H1 (cell line): Measurements from ENCODE around the gene COL27A1. TPM values are rescaled to one million over a fixed set of nuclear protein-coding genes. Genes with fewer than 3 reads are reported as not detected.

Source experiments
- CTCF ChIA-PET: fragments of 300-600 bp; sonication (Branson Sonifier 250); formaldehyde crosslinking; loops from one replicate; lab custom pipeline; 2021; ENCODE audit not compliant: partially characterized antibody; lab: Charles Lee
- POLR2A ChIA-PET: fragments of 300-600 bp; sonication (Branson Sonifier 250); formaldehyde crosslinking; loops from one replicate; lab custom pipeline; 2021; ENCODE audit warnings: inconsistent platforms; ENCODE audit not compliant: partially characterized antibody; lab: Charles Lee
- DNase-seq, 2 experiments: peaks; one replicate each; pipeline versions ENCODE4 v3.0.0 to v3.0.0-alpha.2; 2010 to 2022; ENCODE audit warnings: low spot score in 2 of 2, low read depth in 1 of 2, mixed read lengths in 1 of 2
- FAIRE-seq: peaks from 2 replicates; lab custom pipeline; 2011; peaks lifted over from hg19 to GRCh38; lab: Jason Lieb, UNC
- H2AFZ ChIP-seq: 2 replicates; pipeline ENCODE4 v1.8.1; 2012; ENCODE audit warnings: low read length, inconsistent platforms
- H2AK5ac ChIP-seq: 2 replicates; pipeline ENCODE4 v1.6.1; 2013; ENCODE audit warnings: low read depth, low read length
- H2BK120ac ChIP-seq: replicated peaks from 2 replicates; pipeline ENCODE3; 2013; ENCODE audit warnings: low read depth, low read length, inconsistent platforms
- H2BK12ac ChIP-seq: 2 replicates; pipeline ENCODE4 v1.6.1; 2013; ENCODE audit warnings: low read depth, low read length
- H2BK15ac ChIP-seq: 2 replicates; pipeline ENCODE4 v1.6.1; 2013; ENCODE audit warnings: low read length
- H2BK20ac ChIP-seq: 2 replicates; pipeline ENCODE4 v1.6.1; 2013; ENCODE audit warnings: low read length
- H2BK5ac ChIP-seq: 2 replicates; pipeline ENCODE4 v1.6.1; 2013; ENCODE audit warnings: low read depth, low read length
- H3K14ac ChIP-seq: 2 replicates; pipeline ENCODE4 v1.6.1; 2013; ENCODE audit warnings: inconsistent platforms; ENCODE audit not compliant: insufficient read length
- H3K18ac ChIP-seq: 2 replicates; pipeline ENCODE4 v1.6.1; 2013; ENCODE audit warnings: low read length; ENCODE audit errors: extremely low read depth
- H3K23ac ChIP-seq: 2 replicates; pipeline ENCODE4 v1.6.1; 2013; ENCODE audit warnings: inconsistent platforms; ENCODE audit not compliant: insufficient read length
- H3K23me2 ChIP-seq: 2 replicates; pipeline ENCODE4 v1.6.1; 2013; ENCODE audit warnings: low read depth, low read length
- H3K27ac ChIP-seq: 2 replicates; pipeline ENCODE4 v1.6.1; 2011; ENCODE audit warnings: low read depth, low read length, inconsistent platforms
- H3K27me3 ChIP-seq, 4 experiments: replicated peaks in 1 of 4; 1 replicate in 1 of 4; 2 replicates in 3 of 4; pipeline versions ENCODE4 v1.6.1 to v1.8.1; 2011 to 2013; ENCODE audit warnings: low read length in 3 of 4, mild to moderate bottlenecking in 3 of 4, inconsistent platforms in 2 of 4, mixed read lengths in 2 of 4, moderate library complexity in 1 of 4; ENCODE audit not compliant: control insufficient read depth in 3 of 4, insufficient read depth in 3 of 4; ENCODE audit errors: extremely low read depth in 1 of 4
- H3K36me3 ChIP-seq, 4 experiments: 2 replicates each; pipeline versions ENCODE4 v1.6.1 to v1.8.1; 2011 to 2013; ENCODE audit warnings: mild to moderate bottlenecking in 4 of 4, low read length in 3 of 4, moderate library complexity in 2 of 4, control low read depth in 1 of 4, inconsistent platforms in 1 of 4; ENCODE audit not compliant: insufficient read depth in 4 of 4, control insufficient read depth in 2 of 4
- H3K4ac ChIP-seq: replicated peaks from 2 replicates; pipeline ENCODE3; 2013; ENCODE audit warnings: low read length, low read depth, mixed read lengths, inconsistent platforms; ENCODE audit not compliant: insufficient read length
- H3K4me1 ChIP-seq, 4 experiments: replicated peaks in 1 of 4; 1 replicate in 1 of 4; 2 replicates in 3 of 4; pipeline versions ENCODE4 v1.6.1 to v1.8.1; 2011 to 2013; ENCODE audit warnings: low read length in 3 of 4, inconsistent platforms in 2 of 4, mixed read lengths in 1 of 4; ENCODE audit not compliant: insufficient read depth in 4 of 4, control insufficient read depth in 3 of 4
- H3K4me2 ChIP-seq, 2 experiments: 2 replicates each; pipeline versions ENCODE4 v1.6.1 to v1.8.1; 2011 to 2013; ENCODE audit warnings: low read depth in 2 of 2, low read length in 2 of 2, control low read depth in 1 of 2, inconsistent platforms in 1 of 2, mild to moderate bottlenecking in 1 of 2; ENCODE audit not compliant: insufficient read depth in 1 of 2
- H3K4me3 ChIP-seq, 4 experiments: fragments of 200-600, 300-600 bp in 1 of 4; sonication (generic), shearing (Covaris generic), sonication (Bioruptor Twin) in 1 of 4; 2 replicates each; pipeline versions ENCODE4 v1.5.1 to v1.8.1; 2011 to 2016; ENCODE audit warnings: low read length in 4 of 4, low read depth in 3 of 4, control low read depth in 2 of 4, inconsistent platforms in 2 of 4, mild to moderate bottlenecking in 2 of 4, mixed read lengths in 1 of 4, moderate library complexity in 1 of 4; ENCODE audit not compliant: insufficient read depth in 2 of 4; ENCODE audit errors: extremely low read depth in 1 of 4
- H3K56ac ChIP-seq: replicated peaks from 2 replicates; pipeline ENCODE3; 2013; ENCODE audit warnings: low read depth, mild to moderate bottlenecking, mixed read lengths, low read length, inconsistent platforms; ENCODE audit not compliant: insufficient read length
- H3K79me1 ChIP-seq: 2 replicates; pipeline ENCODE4 v1.6.1; 2013; ENCODE audit warnings: low read depth, low read length, control low read depth
- H3K79me2 ChIP-seq, 2 experiments: 2 replicates each; pipeline versions ENCODE4 v1.6.1 to v1.8.1; 2012 to 2013; ENCODE audit warnings: low read length in 2 of 2, mild to moderate bottlenecking in 2 of 2, inconsistent platforms in 1 of 2; ENCODE audit not compliant: insufficient read depth in 2 of 2, control insufficient read depth in 1 of 2
- H3K9ac ChIP-seq, 4 experiments: replicated peaks in 1 of 4; 1 replicate in 1 of 4; 2 replicates in 3 of 4; pipeline versions ENCODE4 v1.6.1 to v1.8.1; 2011 to 2013; ENCODE audit warnings: low read depth in 3 of 4, low read length in 3 of 4, control low read depth in 2 of 4, mild to moderate bottlenecking in 2 of 4, moderate library complexity in 2 of 4, inconsistent platforms in 1 of 4; ENCODE audit errors: extremely low read depth in 1 of 4
- H3K9me3 ChIP-seq, 2 experiments: 2 replicates each; pipeline versions ENCODE4 v1.6.1 to v1.8.1; 2012 to 2013; ENCODE audit warnings: mild to moderate bottlenecking in 2 of 2, moderate library complexity in 2 of 2, control low read depth in 1 of 2, inconsistent platforms in 1 of 2, low read depth in 1 of 2, low read length in 1 of 2, mixed read lengths in 1 of 2; ENCODE audit not compliant: insufficient read depth in 2 of 2
- H4K20me1 ChIP-seq, 2 experiments: replicated peaks in 1 of 2; 2 replicates each; pipeline versions ENCODE3 to v1.8.1; 2011 to 2013; ENCODE audit warnings: inconsistent platforms in 2 of 2, low read length in 2 of 2, mild to moderate bottlenecking in 1 of 2; ENCODE audit not compliant: insufficient read depth in 2 of 2, control insufficient read depth in 1 of 2
- H4K5ac ChIP-seq: 2 replicates; pipeline ENCODE4 v1.6.1; 2013; ENCODE audit warnings: low read length, low read depth, mixed read lengths, inconsistent platforms; ENCODE audit not compliant: insufficient read length
- H4K8ac ChIP-seq: 2 replicates; pipeline ENCODE4 v1.8.0; 2013; ENCODE audit warnings: mild to moderate bottlenecking, moderate library complexity, low read length, inconsistent platforms; ENCODE audit not compliant: insufficient read depth; ENCODE audit errors: extremely low read depth
- H4K91ac ChIP-seq: replicated peaks from 2 replicates; pipeline ENCODE3; 2013; ENCODE audit warnings: low read length, mixed read lengths, inconsistent platforms; ENCODE audit not compliant: insufficient read length
- CHD1 ChIP-seq: IDR thresholded peaks from 2 replicates; pipeline ENCODE4 v1.6.1; 2012; ENCODE audit warnings: low read depth, low read length, improper control_type of control experiment
- GABPA ChIP-seq: IDR thresholded peaks from 2 replicates; pipeline ENCODE4 v1.6.1; 2011; ENCODE audit warnings: mild to moderate bottlenecking, low read length, moderate library complexity, borderline replicate concordance; ENCODE audit not compliant: insufficient read depth
- MAFK ChIP-seq: IDR thresholded peaks from 2 replicates; pipeline ENCODE4 v1.6.1; 2012; ENCODE audit warnings: low read depth, mild to moderate bottlenecking, improper control_type of control experiment, low read length
- NRF1 ChIP-seq: IDR thresholded peaks from 2 replicates; pipeline ENCODE4 v1.6.1; 2011; ENCODE audit warnings: mild to moderate bottlenecking, low read depth, low read length, improper control_type of control experiment
- SIN3A ChIP-seq, 2 experiments: IDR thresholded peaks in 1 of 2; conservative IDR thresholded peaks in 1 of 2; 2 replicates each; pipeline ENCODE4 v1.6.1; 2011 to 2012; ENCODE audit warnings: low read length in 2 of 2, improper control_type of control experiment in 1 of 2, low read depth in 1 of 2, mild to moderate bottlenecking in 1 of 2
- YY1 ChIP-seq: IDR thresholded peaks from 2 replicates; pipeline ENCODE4 v1.6.1; 2011; ENCODE audit warnings: low read depth, mild to moderate bottlenecking, low read length
- WGBS, 2 experiments: shearing (Covaris generic) in 1 of 2; methylation state at CpG; one replicate each; pipeline versions ENCODE4 v1.1.6 to v1.1.7; 2013 to 2015; ENCODE audit warnings: low lambda C conversion rate in 2 of 2, mixed read lengths in 2 of 2, inconsistent platforms in 1 of 2, low coverage in 1 of 2, missing lambda C conversion rate in 1 of 2; ENCODE audit not compliant: insufficient replicate concordance in 2 of 2, insufficient coverage in 1 of 2, insufficient read length in 1 of 2; ENCODE audit errors: extremely low coverage in 1 of 2, missing lambda C conversion rate in 1 of 2; 5-methylcytosine and 5-hydroxymethylcytosine counted together
- polyA plus RNA-seq, 7 experiments: library from polyadenylated mRNA; depleted of rRNA in 3 of 7; stranded (reverse) in 5 of 7; unstranded in 2 of 7; fragments of >200 nt in 5 of 7; fragments of 200-250 nt in 2 of 7; gene quantifications; 1 replicate in 5 of 7; 2 replicates in 1 of 7; 4 replicates in 1 of 7; pipeline versions ENCODE4 v1.2.1 to v1.2.3, GENCODE V29; 2011 to 2013; ENCODE audit warnings: missing spikeins in 2 of 7, mixed read lengths in 2 of 7
- total RNA-seq: library from RNA; stranded (reverse); fragmentation: NEBNext Ultra II Directional; extraction: Animal tissue kit (Norgen Biotek cat#: 25700); gene quantifications from 2 replicates; pipeline ENCODE4 v1.2.1, GENCODE V29; 2021
- TF ChIP-seq, protein P1 (sequence below), 3 experiments: IDR thresholded peaks; 1 replicate in 2 of 3; 2 replicates in 1 of 3; pipeline versions ENCODE4 v1.5.1 to v1.6.1; 2011; ENCODE audit warnings: low read length in 3 of 3, mild to moderate bottlenecking in 3 of 3, inconsistent platforms in 2 of 3, low read depth in 1 of 3, moderate library complexity in 1 of 3; ENCODE audit not compliant: insufficient read depth in 1 of 3; ENCODE audit errors: control extremely low read depth in 1 of 3
- TF ChIP-seq, protein P2 (sequence below): IDR thresholded peaks from 2 replicates; pipeline ENCODE4 v1.6.1; 2011; ENCODE audit warnings: low read length, improper control_type of control experiment

The COL27A1 gene
- total and polyA plus RNA-seq, 2 of the 8 experiments (the other 6 are each of a cell fraction or from before 2014, with no cell fraction given), result 15.1 to 22.8 TPM

DNA sequence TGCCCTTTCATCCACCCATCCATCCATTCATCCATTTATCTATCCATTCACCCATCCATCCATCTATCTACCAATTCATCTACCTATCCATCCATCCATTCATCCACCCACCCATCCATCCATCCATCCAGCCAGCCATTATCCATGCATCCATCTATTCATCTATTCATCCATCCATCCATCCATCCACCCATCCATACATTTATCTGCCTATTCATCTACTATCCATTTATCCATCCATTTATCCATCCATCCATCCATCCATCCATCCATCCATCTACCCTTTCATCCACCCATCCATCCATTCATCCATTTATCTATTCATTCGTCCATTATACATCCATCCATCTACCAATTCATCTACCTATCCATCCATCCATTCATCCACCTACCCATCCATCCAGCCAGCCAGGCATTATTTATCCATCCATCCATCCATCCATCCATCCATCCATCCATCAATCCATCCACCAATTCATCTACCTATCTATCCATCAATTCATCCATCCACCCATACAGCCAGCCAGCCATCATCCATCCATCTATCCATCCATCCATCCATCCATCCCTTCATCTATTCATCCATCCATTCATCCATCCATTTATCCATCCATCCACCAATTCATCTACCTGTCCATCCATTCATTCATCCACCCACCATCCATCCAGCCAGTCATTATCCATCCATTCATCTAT, 10.2 kb downstream of the COL27A1 start:
- H3K79me2 ChIP-seq, result peaks cover 0 to 3% of the 10 kb centered on the region in 2 experiments; a peak in 1 of 4 replicates
- peaks cover 0 to 8% (median 0%) of the 10 kb centered on the region in 4 experiments; a peak in 3 of 8 replicates for H3K36me3 ChIP-seq
- no peak overlapping the region for H2AK5ac ChIP-seq
- H4K5ac ChIP-seq, result no peak overlapping the region
- FAIRE-seq (no peak), DNase-seq (no peak)
- H3K27ac ChIP-seq, result no peak overlapping the region
- no peak overlapping the region for H2AFZ ChIP-seq
- no peak overlapping the region for H3K4me2 ChIP-seq
- no peak overlapping the region for H2BK15ac ChIP-seq
- peaks cover 14% of the 10 kb centered on the region; the same call in 1 of the 2 replicates for H3K23me2 ChIP-seq
- peak overlapping the region; percentile 78 for H3K56ac ChIP-seq
- no peak overlapping the region for H3K23ac ChIP-seq
- H4K91ac ChIP-seq, result no peak overlapping the region
- CTCF ChIA-PET, result interaction anchor here (1.1 to 1.8 kb wide), 3 partner anchors 9 to 126 kb away, joined by 3 to 6 read pairs (median 6); no protein-coding TSS in a partner anchor
- no peaks in the 10 kb centered on the region for H3K9me3 ChIP-seq
- POLR2A ChIA-PET, result no interaction called here
- WGBS, 2 experiments, result 69 to 100% methylated on average over 1 of the region's 1 CpG
- H3K4ac ChIP-seq, result no peak overlapping the region
- no peak overlapping the region for H3K18ac ChIP-seq
- H2BK12ac ChIP-seq, result no peak overlapping the region
- H3K4me3 ChIP-seq, result no peak overlapping the region
- no peaks in the 10 kb centered on the region for H3K27me3 ChIP-seq
- no peak overlapping the region for H2BK20ac ChIP-seq
- no peak overlapping the region for H3K14ac ChIP-seq
- H3K79me1 ChIP-seq, result peaks cover 2% of the 10 kb centered on the region; the same call in 1 of the 2 replicates
- peaks cover 5 to 8% (median 6%) of the 10 kb centered on the region in 4 experiments; a peak in 4 of 7 replicates for H3K4me1 ChIP-seq
- H2BK5ac ChIP-seq, result no peak overlapping the region
- H3K9ac ChIP-seq, result no peak overlapping the region
- no peak overlapping the region for H4K8ac ChIP-seq
- peaks cover 2 to 11% of the 10 kb centered on the region in 2 experiments for H4K20me1 ChIP-seq
- H2BK120ac ChIP-seq, result no peak overlapping the region
- TF ChIP-seq, protein P1, sequence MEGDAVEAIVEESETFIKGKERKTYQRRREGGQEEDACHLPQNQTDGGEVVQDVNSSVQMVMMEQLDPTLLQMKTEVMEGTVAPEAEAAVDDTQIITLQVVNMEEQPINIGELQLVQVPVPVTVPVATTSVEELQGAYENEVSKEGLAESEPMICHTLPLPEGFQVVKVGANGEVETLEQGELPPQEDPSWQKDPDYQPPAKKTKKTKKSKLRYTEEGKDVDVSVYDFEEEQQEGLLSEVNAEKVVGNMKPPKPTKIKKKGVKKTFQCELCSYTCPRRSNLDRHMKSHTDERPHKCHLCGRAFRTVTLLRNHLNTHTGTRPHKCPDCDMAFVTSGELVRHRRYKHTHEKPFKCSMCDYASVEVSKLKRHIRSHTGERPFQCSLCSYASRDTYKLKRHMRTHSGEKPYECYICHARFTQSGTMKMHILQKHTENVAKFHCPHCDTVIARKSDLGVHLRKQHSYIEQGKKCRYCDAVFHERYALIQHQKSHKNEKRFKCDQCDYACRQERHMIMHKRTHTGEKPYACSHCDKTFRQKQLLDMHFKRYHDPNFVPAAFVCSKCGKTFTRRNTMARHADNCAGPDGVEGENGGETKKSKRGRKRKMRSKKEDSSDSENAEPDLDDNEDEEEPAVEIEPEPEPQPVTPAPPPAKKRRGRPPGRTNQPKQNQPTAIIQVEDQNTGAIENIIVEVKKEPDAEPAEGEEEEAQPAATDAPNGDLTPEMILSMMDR (IDR thresholded peaks at IDR 0.05; ENCODE audit: control extremely low read depth in 1 of 3, insufficient read depth in 1 of 3, low read depth in 1 of 3, low read length in 3 of 3), result no peak
- TF ChIP-seq NRF1 (no peak), YY1 (no peak), GABPA (no peak), MAFK (no peak), CHD1 (no peak), SIN3A (conservative IDR thresholded peaks at IDR 0.05 in 1 of 2, IDR thresholded peaks at IDR 0.05 in 1 of 2; ENCODE audit: low read depth in 1 of 2, low read length in 2 of 2) (no peak)
- TF ChIP-seq, protein P2, sequence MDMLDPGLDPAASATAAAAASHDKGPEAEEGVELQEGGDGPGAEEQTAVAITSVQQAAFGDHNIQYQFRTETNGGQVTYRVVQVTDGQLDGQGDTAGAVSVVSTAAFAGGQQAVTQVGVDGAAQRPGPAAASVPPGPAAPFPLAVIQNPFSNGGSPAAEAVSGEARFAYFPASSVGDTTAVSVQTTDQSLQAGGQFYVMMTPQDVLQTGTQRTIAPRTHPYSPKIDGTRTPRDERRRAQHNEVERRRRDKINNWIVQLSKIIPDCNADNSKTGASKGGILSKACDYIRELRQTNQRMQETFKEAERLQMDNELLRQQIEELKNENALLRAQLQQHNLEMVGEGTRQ, result no peak
